K562 (cell line): ENCODE measurements around the gene GULP1. TPM values are rescaled to one million over a fixed set of nuclear protein-coding genes. Genes with fewer than 3 reads are reported as not detected.

ENCODE experiments used
- ATAC-seq: fragments of 200-7000 bp; cut with Tn5 transposase; 3 replicates; pipeline ENCODE4 v1.9.1; 2020; ENCODE audit warnings: moderate library complexity
- BruUV-seq: library from RNA; stranded (reverse); fragments of 400-500 nt; replicated peaks from 2 replicates; lab custom pipeline; 2021; lab: Mats Ljungman, UMichigan
- CTCF ChIA-PET: fragments of 300-600 bp; formaldehyde crosslinking; extraction: SDS; loops from one replicate; lab custom pipeline; 2021; ENCODE audit warnings: low intra/inter-chr PET ratio; lab: Yijun Ruan, JAX
- POLR2A ChIA-PET: fragments of 300-600, 350-650 bp; sonication (Branson Sonifier 250); formaldehyde crosslinking; extraction: SDS; loops from one replicate; lab custom pipeline; 2021; ENCODE audit warnings: antibody characterized with exemption, inconsistent platforms; lab: Yijun Ruan, JAX
- DNase-seq, 4 experiments: peaks; one replicate each; pipeline versions ENCODE4 v3.0.0 to v3.0.0-alpha.2; 2011 to 2018; ENCODE audit warnings: low spot score in 3 of 4, mixed read lengths in 3 of 4; ENCODE audit errors: extremely low read depth in 1 of 4
- FAIRE-seq: peaks from 2 replicates; lab custom pipeline; 2011; peaks lifted over from hg19 to GRCh38; lab: Jason Lieb, UNC
- H2AFZ ChIP-seq: 2 replicates; pipeline ENCODE4 v1.6.0; 2011; ENCODE audit warnings: low read depth, low read length, control low read depth, inconsistent platforms
- H3K27ac ChIP-seq: fragments of 200-600 bp; 3 replicates; pipeline ENCODE4 v1.8.0; 2011; ENCODE audit warnings: low read depth, mild to moderate bottlenecking, control low read depth, inconsistent platforms, low read length, moderate library complexity, mixed read lengths; ENCODE audit errors: extremely low read depth
- H3K27me3 ChIP-seq, 2 experiments: fragments of 300-600 bp in 1 of 2; 2 replicates in 1 of 2; 3 replicates in 1 of 2; pipeline versions ENCODE4 v1.6.0 to v1.8.0; 2011; ENCODE audit warnings: inconsistent platforms in 2 of 2, low read length in 2 of 2, mild to moderate bottlenecking in 1 of 2, mixed read lengths in 1 of 2, moderate library complexity in 1 of 2; ENCODE audit not compliant: control insufficient read depth in 2 of 2, insufficient read depth in 2 of 2
- H3K36me3 ChIP-seq: fragments of 300-600 bp; 3 replicates; pipeline ENCODE4 v1.8.0; 2011; ENCODE audit warnings: mild to moderate bottlenecking, low read length, inconsistent platforms; ENCODE audit not compliant: control insufficient read depth, insufficient read depth
- H3K4me1 ChIP-seq, 2 experiments: fragments of 200-600 bp in 1 of 2; replicated peaks in 1 of 2; 2 replicates in 1 of 2; 3 replicates in 1 of 2; pipeline versions ENCODE4 v1.5.1 to v1.8.0; 2011; ENCODE audit warnings: inconsistent platforms in 2 of 2, low read length in 2 of 2, mild to moderate bottlenecking in 1 of 2, mixed read lengths in 1 of 2, moderate library complexity in 1 of 2; ENCODE audit not compliant: control insufficient read depth in 2 of 2, insufficient read depth in 2 of 2
- H3K4me2 ChIP-seq: 2 replicates; pipeline ENCODE4 v1.6.1; 2011; ENCODE audit warnings: low read length, control low read depth, inconsistent platforms, mixed read lengths; ENCODE audit not compliant: insufficient read depth
- H3K4me3 ChIP-seq: fragments of 200-600 bp; sonication (generic), shearing (Covaris generic); 2 replicates; pipeline ENCODE4 v1.5.1; 2016; ENCODE audit warnings: control low read depth, inconsistent platforms
- H3K79me2 ChIP-seq: fragments of 200-600 bp; 3 replicates; pipeline ENCODE4 v1.8.0; 2011; ENCODE audit warnings: low read length, inconsistent platforms; ENCODE audit not compliant: control insufficient read depth, insufficient read depth
- H3K9ac ChIP-seq, 2 experiments: 2 replicates each; pipeline versions ENCODE4 v1.6.0 to v1.6.1; 2011; ENCODE audit warnings: low read depth in 2 of 2, low read length in 2 of 2, control low read depth in 1 of 2, inconsistent platforms in 1 of 2, mild to moderate bottlenecking in 1 of 2, mixed read lengths in 1 of 2; ENCODE audit not compliant: insufficient read depth in 1 of 2
- H3K9me1 ChIP-seq: one replicate; pipeline ENCODE4 v1.6.0; 2011; ENCODE audit warnings: inconsistent platforms, mild to moderate bottlenecking, low read length, moderate library complexity; ENCODE audit not compliant: control insufficient read depth, insufficient read depth
- H3K9me3 ChIP-seq: replicated peaks from 2 replicates; pipeline ENCODE4 v1.5.1; 2011; ENCODE audit warnings: low read depth, low read length, inconsistent platforms; ENCODE audit not compliant: control insufficient read depth, insufficient read depth
- H4K20me1 ChIP-seq: replicated peaks from 2 replicates; pipeline ENCODE4 v1.6.1; 2011; ENCODE audit warnings: low read length, inconsistent platforms, mixed read lengths; ENCODE audit not compliant: control insufficient read depth, insufficient read depth
- BHLHE40 ChIP-seq: IDR thresholded peaks from 2 replicates; pipeline ENCODE4 v1.6.1; 2011; ENCODE audit warnings: low read length, improper control_type of control experiment
- CBX5 ChIP-seq: IDR thresholded peaks from 2 replicates; pipeline ENCODE4 v1.6.1; 2014; ENCODE audit warnings: low read depth, borderline replicate concordance
- CC2D1A ChIP-seq: fragments of 450-650 bp; IDR thresholded peaks from 2 replicates; pipeline ENCODE4 v1.6.1; 2017; ENCODE audit warnings: mild to moderate bottlenecking
- CSDE1 ChIP-seq, 2 experiments: fragments of 450-650 bp; IDR thresholded peaks; 2 replicates each; pipeline ENCODE4 v1.6.1; 2016; ENCODE audit warnings: mild to moderate bottlenecking in 1 of 2
- DDX20 ChIP-seq: fragments of 450-650 bp; IDR thresholded peaks from 2 replicates; pipeline ENCODE4 v1.6.1; 2016; ENCODE audit warnings: missing genetic modification characterization, low read depth, mild to moderate bottlenecking, missing compliant biosample characterization, moderate library complexity
- HDAC2 ChIP-seq: fragments of 450-650 bp; IDR thresholded peaks from 2 replicates; pipeline ENCODE4 v1.6.1; 2016; ENCODE audit warnings: mild to moderate bottlenecking
- HDGF ChIP-seq: fragments of 450-650 bp; IDR thresholded peaks from 2 replicates; pipeline ENCODE4 v1.6.1; 2016
- JUND ChIP-seq, 2 experiments: IDR thresholded peaks; 2 replicates in 1 of 2; 3 replicates in 1 of 2; pipeline ENCODE4 v1.6.1; 2011; ENCODE audit warnings: borderline replicate concordance in 2 of 2, low read depth in 2 of 2, low read length in 2 of 2, improper control_type of control experiment in 1 of 2, missing biosample characterization in 1 of 2, missing genetic modification characterization in 1 of 2, missing genetic modification reagents in 1 of 2
- KLF13 ChIP-seq: fragments of 450-650 bp; IDR thresholded peaks from 2 replicates; pipeline ENCODE4 v1.6.1; 2016; ENCODE audit warnings: missing genetic modification characterization, low read depth, mild to moderate bottlenecking, missing compliant biosample characterization, moderate library complexity, borderline replicate concordance
- MAFF ChIP-seq: IDR thresholded peaks from 2 replicates; pipeline ENCODE4 v1.6.1; 2012; ENCODE audit warnings: low read length, improper control_type of control experiment
- MCM5 ChIP-seq: fragments of 450-650 bp; IDR thresholded peaks from 2 replicates; pipeline ENCODE4 v1.6.1; 2016; ENCODE audit warnings: low read depth
- MYC ChIP-seq, 2 experiments: fragments of 250-450 bp in 1 of 2; sonication (Bioruptor Pico) in 1 of 2; IDR thresholded peaks; 2 replicates each; pipeline versions ENCODE4 v1.5.1 to v1.6.1; 2012 to 2021; ENCODE audit warnings: low read depth in 2 of 2, borderline replicate concordance in 1 of 2, improper control_type of control experiment in 1 of 2, low read length in 1 of 2, mild to moderate bottlenecking in 1 of 2, moderate library complexity in 1 of 2
- NONO ChIP-seq, 2 experiments: fragments of 200-400 bp in 1 of 2; fragments of 450-650 bp in 1 of 2; formaldehyde crosslinking in 1 of 2; IDR thresholded peaks; 2 replicates each; pipeline ENCODE4 v1.6.1; 2017; ENCODE audit warnings: low read depth in 2 of 2, mild to moderate bottlenecking in 2 of 2, moderate library complexity in 2 of 2, low read length in 1 of 2
- PRMT5 ChIP-seq: sonication (generic); formaldehyde crosslinking; IDR thresholded peaks from 2 replicates; pipeline ENCODE4 v1.5.0; 2020; ENCODE audit warnings: missing genetic modification reagents
- TFAM ChIP-seq: fragments of 250-450 bp; sonication (Bioruptor Pico); conservative IDR thresholded peaks from 2 replicates; pipeline ENCODE4 v1.5.0; 2021; ENCODE audit warnings: mild to moderate bottlenecking, moderate library complexity
- TRIM28 ChIP-seq: fragments of 450-650 bp; IDR thresholded peaks from 2 replicates; pipeline ENCODE4 v1.6.1; 2017
- ZFP36 ChIP-seq: fragments of 150-350 bp; IDR thresholded peaks from 2 replicates; pipeline ENCODE4 v1.6.1; 2018; ENCODE audit warnings: low read length, low read depth; ENCODE audit not compliant: partially characterized antibody
- ZNF165 ChIP-seq: fragments of 250-450 bp; sonication (Bioruptor Pico); IDR thresholded peaks from 2 replicates; pipeline ENCODE4 v1.4.0; 2020; ENCODE audit warnings: borderline replicate concordance
- ZNF174 ChIP-seq: fragments of 250-450 bp; sonication (Bioruptor Pico); IDR thresholded peaks from 2 replicates; pipeline ENCODE4 v1.4.0; 2020; ENCODE audit warnings: mild to moderate bottlenecking
- ZNF184 ChIP-seq: sonication (generic); formaldehyde crosslinking; IDR thresholded peaks from 2 replicates; pipeline ENCODE4 v1.5.0; 2020; ENCODE audit warnings: missing genetic modification reagents
- ZNF696 ChIP-seq: fragments of 250-450 bp; sonication (Bioruptor Pico); conservative IDR thresholded peaks from 2 replicates; pipeline ENCODE4 v1.4.0; 2020; ENCODE audit warnings: mild to moderate bottlenecking, moderate library complexity
- ZNF79 ChIP-seq: fragments of 250-450 bp; sonication (Bioruptor Pico); IDR thresholded peaks from 2 replicates; pipeline ENCODE4 v1.4.0; 2020; ENCODE audit warnings: low read depth, mild to moderate bottlenecking, moderate library complexity
- WGBS: fragments of 100-300 bp; shearing (Covaris generic); methylation state at CpG from one replicate; pipeline ENCODE4 v1.1.6; 2016; ENCODE audit warnings: low coverage, mixed read lengths; ENCODE audit not compliant: insufficient coverage; ENCODE audit errors: missing lambda C conversion rate; 5-methylcytosine and 5-hydroxymethylcytosine counted together
- in situ Hi-C: fragments of 300-500 bp; cut with MboI; formaldehyde crosslinking; loops from 4 replicates; pipeline ENCODE4 v1.15.0; 2018; ENCODE audit warnings: inconsistent platforms, mixed read lengths
- intact Hi-C: fragments of 100-400 bp; cut with micrococcal nuclease; formaldehyde crosslinking; loops from 2 replicates; pipeline ENCODE4 v1.14.2; 2022
- polyA plus RNA-seq, 8 experiments: library from polyadenylated mRNA; depleted of rRNA in 4 of 8; stranded (reverse) in 5 of 8; unstranded in 3 of 8; fragments of >200 nt; fragmentation: Nextera tagmentation in 2 of 8; fragmentation: Illumina TruSeq in 1 of 8; extraction: Ambion mirVana in 2 of 8; extraction: Trizol in 1 of 8; gene quantifications; 2 replicates each; pipeline versions ENCODE4 v1.2.1 to v1.2.3, GENCODE V29; 2011 to 2014; ENCODE audit warnings: inconsistent platforms in 1 of 8, missing spikeins in 1 of 8
- total RNA-seq, 7 experiments: library from RNA; depleted of rRNA in 6 of 7; stranded (reverse); fragments of >200 nt in 6 of 7; fragmentation: Illumina TruSeq in 2 of 7; extraction: Trizol in 2 of 7; gene quantifications; 2 replicates each; pipeline versions ENCODE4 v1.2.1 to v1.2.3, GENCODE V29; 2011 to 2021; ENCODE audit warnings: low replicate concordance in 1 of 7
- TF ChIP-seq, protein P1 (sequence below): fragments of 450-650 bp; formaldehyde crosslinking; IDR thresholded peaks from 2 replicates; pipeline ENCODE4 v1.4.0; 2022; ENCODE audit warnings: missing genetic modification characterization

The GULP1 gene
- total and polyA plus RNA-seq, 9 of the 15 experiments (the other 6 are each of a cell fraction or from before 2014, with no cell fraction given): 8.5 to 25.3 (median 19.5) TPM

DNA sequence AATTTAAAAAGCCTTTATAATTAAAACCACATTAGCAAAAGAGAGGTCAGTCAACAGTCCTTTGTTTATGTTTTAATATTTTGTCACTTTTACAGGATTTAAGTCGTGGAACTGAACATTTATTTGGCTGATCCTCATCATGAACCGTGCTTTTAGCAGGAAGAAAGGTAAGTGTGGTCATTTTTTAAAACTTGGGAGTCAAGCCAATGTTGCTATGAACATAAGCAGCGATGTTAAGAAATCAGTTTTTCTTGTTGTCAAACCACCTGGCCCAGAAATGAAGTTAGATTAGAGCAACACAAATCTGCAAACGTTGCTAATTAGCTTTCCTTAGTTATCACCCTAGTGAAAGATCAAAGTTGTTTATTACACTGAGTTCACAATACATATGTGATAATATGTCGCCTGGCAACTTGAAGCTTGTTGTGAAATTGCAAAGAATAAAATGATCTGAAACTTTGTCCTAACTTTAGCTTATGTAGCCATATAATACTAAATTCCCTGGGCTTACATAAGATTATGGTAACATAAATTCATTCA lies 186.0 kb downstream of the GULP1 start (continued):
- TF ChIP-seq MAFF (peak; percentile 21; the same call in 1 of the 2 replicates), HDAC2 (no peak), BHLHE40 (no peak), ZNF184 (CRISPR knock-in tag) (no peak), NONO (IDR thresholded peaks at IDR 0.05; ENCODE audit: low read depth in 2 of 2, low read length in 1 of 2) (no peak), ZNF165 (CRISPR knock-in tag) (no peak), JUND (IDR thresholded peaks at IDR 0.05; ENCODE audit: borderline replicate concordance, low read depth, low read length) (no peak), JUND (tag; IDR thresholded peaks at IDR 0.05; ENCODE audit: borderline replicate concordance, low read depth, low read length) (no peak), DDX20 (tag) (no peak), HDGF (no peak), ZNF79 (no peak), ZNF696 (CRISPR knock-in tag) (no peak)

DNA sequence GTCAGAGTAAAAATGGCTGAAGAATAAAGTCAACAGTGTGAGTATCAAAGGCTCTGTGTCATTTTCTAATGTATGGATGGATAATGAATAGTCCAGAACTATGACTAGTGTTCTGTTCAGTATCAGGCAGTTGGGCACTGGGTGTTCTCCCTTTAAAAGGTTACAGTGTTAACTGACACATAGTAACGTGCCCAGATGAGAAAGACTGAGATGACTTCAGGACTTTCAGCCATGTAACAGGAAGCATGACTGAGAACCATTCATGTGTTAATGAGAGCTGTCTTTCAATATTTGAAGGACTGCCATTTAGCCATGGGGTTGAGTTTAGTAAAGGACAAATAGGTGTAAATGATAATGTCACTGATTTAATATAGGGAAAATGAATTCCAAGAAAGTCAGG lies 187.1 kb downstream of the GULP1 start:
- CTCF ChIA-PET: no interaction called here
- no peak for FAIRE-seq
- H4K20me1 ChIP-seq: no peaks in the 10 kb centered on the region
- POLR2A ChIA-PET: interaction anchor here (0.9 kb wide), 1 partner anchor 10 kb away, joined by 3 read pairs; no protein-coding TSS in a partner anchor
- no peak overlapping the region for H3K4me2 ChIP-seq
- no peak overlapping the region for H3K4me3 ChIP-seq
- H3K9ac ChIP-seq: no peak overlapping the region
- H3K79me2 ChIP-seq: no peaks in the 10 kb centered on the region
- H3K9me3 ChIP-seq: no peaks in the 10 kb centered on the region
- no peaks in the 10 kb centered on the region for H3K9me1 ChIP-seq
- ATAC-seq: no peak
- in situ Hi-C loops: no loop called here
- H3K4me1 ChIP-seq: 0 out of 5 replicates have a peak, but pooled peaks cover 0 to 4% of the 10 kb centered on the region in 2 experiments
- H3K36me3 ChIP-seq: no peaks in the 10 kb centered on the region
- BruUV-seq: no TSS peak
- no peak for DNase-seq
- no peak overlapping the region for H2AFZ ChIP-seq
- no peak overlapping the region for H3K27ac ChIP-seq
- H3K27me3 ChIP-seq: no peaks in the 10 kb centered on the region
- 38% methylated on average over 1 of the region's 1 CpG for WGBS
- intact Hi-C loops: no loop called here
- TF ChIP-seq ZNF174 (CRISPR knock-in tag) (no peak), TFAM (no peak), CC2D1A (no peak), PRMT5 (CRISPR knock-in tag) (no peak), TRIM28 (no peak), MCM5 (no peak), CBX5 (no peak), MYC (IDR thresholded peaks at IDR 0.05; ENCODE audit: low read depth, low read length) (no peak), MYC (CRISPR knock-in tag; IDR thresholded peaks at IDR 0.05; ENCODE audit: borderline replicate concordance, low read depth) (no peak), KLF13 (tag) (no peak), CSDE1 (IDR thresholded peaks at IDR 0.05) (no peak), ZFP36 (no peak)
- TF ChIP-seq, protein P1, sequence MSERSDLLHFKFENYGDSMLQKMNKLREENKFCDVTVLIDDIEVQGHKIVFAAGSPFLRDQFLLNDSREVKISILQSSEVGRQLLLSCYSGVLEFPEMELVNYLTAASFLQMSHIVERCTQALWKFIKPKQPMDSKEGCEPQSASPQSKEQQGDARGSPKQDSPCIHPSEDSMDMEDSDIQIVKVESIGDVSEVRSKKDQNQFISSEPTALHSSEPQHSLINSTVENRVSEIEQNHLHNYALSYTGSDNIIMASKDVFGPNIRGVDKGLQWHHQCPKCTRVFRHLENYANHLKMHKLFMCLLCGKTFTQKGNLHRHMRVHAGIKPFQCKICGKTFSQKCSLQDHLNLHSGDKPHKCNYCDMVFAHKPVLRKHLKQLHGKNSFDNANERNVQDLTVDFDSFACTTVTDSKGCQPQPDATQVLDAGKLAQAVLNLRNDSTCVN (CRISPR knock-in tag): no peak
